SK-N-MC (cell line): Measurements from ENCODE around the gene ZNHIT2.

Experiments used
- EZH2 ChIP-seq: fragments of 200-600 bp; sonication (generic); IDR thresholded peaks from one replicate; pipeline ENCODE4 v1.6.1; 2017; ENCODE audit warnings: antibody characterized with exemption
- FOXP2 ChIP-seq: optimal IDR thresholded peaks from 2 replicates; pipeline ENCODE3; 2011; ENCODE audit warnings: mild to moderate bottlenecking, moderate library complexity; ENCODE audit not compliant: insufficient read depth; ENCODE audit errors: extremely low read length, control extremely low read depth
- POLR2AphosphoS5 ChIP-seq: IDR thresholded peaks from 2 replicates; pipeline ENCODE4 v1.6.1; 2012; ENCODE audit warnings: mild to moderate bottlenecking, low read depth, low read length, borderline replicate concordance

GRCh38 chr11:65107751-65108468 is 9.6 kb downstream of the ZNHIT2 start:
- TF ChIP-seq POLR2AphosphoS5 = no peak
- no peak for TF ChIP-seq EZH2
- no peak for TF ChIP-seq FOXP2
